Esophagus muscularis mucosa (tissue), 4 donors: ENCODE results near the gene DYNC2H1.

Source experiments
- EP300 ChIP-seq: sonication (generic); formaldehyde crosslinking; IDR thresholded peaks from one replicate; pipeline ENCODE4 v1.6.1; 2017; ENCODE audit warnings: antibody characterized with exemption
- POLR2A ChIP-seq: fragments of 450-650 bp; IDR thresholded peaks from one replicate; pipeline ENCODE4 v1.6.1; 2017; ENCODE audit warnings: antibody characterized with exemption, moderate library complexity, mild to moderate bottlenecking, low read depth
- POLR2AphosphoS5 ChIP-seq, 2 donors: sonication (generic); formaldehyde crosslinking; IDR thresholded peaks; one replicate each; pipeline ENCODE4 v1.6.1; 2017; ENCODE audit warnings: antibody characterized with exemption in 2 of 2
- TF ChIP-seq, protein P1 (sequence below), 3 experiments: fragments of 200-600 bp in 2 of 3; fragments of 450-650 bp in 1 of 3; sonication (generic) in 2 of 3; IDR thresholded peaks; one replicate each; pipeline ENCODE4 v1.5.1; 2017 to 2019; ENCODE audit warnings: antibody characterized with exemption in 3 of 3, mild to moderate bottlenecking in 2 of 3, moderate library complexity in 1 of 3

DNA sequence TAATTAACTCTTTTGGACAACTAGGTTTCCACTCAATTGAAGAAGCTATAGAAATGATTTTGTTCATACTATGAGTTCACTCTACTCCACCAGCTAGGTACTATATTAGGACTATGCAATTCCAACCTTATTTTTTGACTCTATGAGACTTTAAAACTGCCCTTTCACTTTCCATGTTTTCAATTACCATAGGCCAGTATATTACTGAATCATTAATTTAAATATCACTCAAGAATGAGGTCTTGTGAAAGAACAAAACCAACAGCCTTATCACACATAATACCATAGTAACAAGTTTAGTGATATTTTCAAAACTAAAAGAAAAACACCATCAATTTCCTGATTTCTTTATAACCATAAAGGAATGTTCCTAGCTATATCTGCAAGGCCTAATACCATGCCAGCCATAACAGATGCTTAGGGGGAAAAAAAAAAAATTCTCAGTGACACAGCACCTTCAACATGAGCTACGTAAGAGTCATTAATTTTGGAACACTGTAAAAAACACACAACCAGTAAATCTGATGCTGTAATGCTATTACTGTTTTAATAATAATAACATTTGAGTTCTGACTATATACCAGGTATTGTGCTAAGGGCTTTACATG lies 23.4 kb upstream of the DYNC2H1 start:
- TF ChIP-seq POLR2A (no peak), POLR2AphosphoS5 (IDR thresholded peaks at IDR 0.05) (no peak), EP300 (no peak)
- TF ChIP-seq, protein P1, sequence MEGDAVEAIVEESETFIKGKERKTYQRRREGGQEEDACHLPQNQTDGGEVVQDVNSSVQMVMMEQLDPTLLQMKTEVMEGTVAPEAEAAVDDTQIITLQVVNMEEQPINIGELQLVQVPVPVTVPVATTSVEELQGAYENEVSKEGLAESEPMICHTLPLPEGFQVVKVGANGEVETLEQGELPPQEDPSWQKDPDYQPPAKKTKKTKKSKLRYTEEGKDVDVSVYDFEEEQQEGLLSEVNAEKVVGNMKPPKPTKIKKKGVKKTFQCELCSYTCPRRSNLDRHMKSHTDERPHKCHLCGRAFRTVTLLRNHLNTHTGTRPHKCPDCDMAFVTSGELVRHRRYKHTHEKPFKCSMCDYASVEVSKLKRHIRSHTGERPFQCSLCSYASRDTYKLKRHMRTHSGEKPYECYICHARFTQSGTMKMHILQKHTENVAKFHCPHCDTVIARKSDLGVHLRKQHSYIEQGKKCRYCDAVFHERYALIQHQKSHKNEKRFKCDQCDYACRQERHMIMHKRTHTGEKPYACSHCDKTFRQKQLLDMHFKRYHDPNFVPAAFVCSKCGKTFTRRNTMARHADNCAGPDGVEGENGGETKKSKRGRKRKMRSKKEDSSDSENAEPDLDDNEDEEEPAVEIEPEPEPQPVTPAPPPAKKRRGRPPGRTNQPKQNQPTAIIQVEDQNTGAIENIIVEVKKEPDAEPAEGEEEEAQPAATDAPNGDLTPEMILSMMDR (IDR thresholded peaks at IDR 0.05) = no peak
